ENCODE data around the gene PNCK.

The PNCK gene

DNA sequence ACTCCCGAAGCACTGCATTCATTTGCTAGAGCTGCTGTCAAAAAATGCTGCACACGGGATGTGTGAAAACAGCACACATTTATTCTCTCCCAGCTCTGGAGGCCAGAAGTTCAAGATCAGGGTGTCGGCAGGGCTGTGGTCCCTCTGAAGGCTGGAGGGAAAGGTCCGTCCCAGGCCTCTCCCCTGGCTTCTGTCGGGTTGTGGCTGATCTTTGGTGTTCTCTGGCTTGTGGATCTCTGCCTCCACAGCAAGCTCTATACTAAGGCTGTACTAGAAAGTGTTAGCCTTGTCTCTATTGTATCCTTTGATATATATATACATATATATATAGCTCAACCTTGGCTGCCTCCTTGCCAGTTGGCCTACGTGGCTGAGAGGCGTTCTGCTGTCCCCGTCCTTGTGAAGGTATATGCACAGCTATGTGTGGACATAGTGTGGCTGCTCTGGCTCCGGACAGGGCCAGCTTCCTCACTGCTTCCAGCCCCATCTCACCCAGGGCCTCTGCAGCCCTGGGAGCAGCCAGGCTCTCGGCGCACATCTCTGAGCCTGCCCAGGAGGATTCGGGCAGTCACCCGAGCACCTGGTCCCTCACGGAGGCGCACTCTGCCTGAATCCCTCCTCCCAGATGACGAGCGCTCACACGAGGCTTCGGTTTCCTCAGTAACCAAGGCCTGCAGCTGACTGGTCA lies 41.6 kb downstream of the PNCK start:
- H3K4me1 ChIP-seq (ENCODE audit: insufficient read depth, insufficient read length): no peaks in the 10 kb centered on the region
- no peaks in the 10 kb centered on the region for H3K36me3 ChIP-seq (ENCODE audit: insufficient read depth, insufficient read length, low read length)
- TF ChIP-seq ZNF274 (IDR thresholded peaks at IDR 0.05; ENCODE audit: low read depth, low read length): no peak
- no peak for TF ChIP-seq SUZ12 (IDR thresholded peaks at IDR 0.05; ENCODE audit: extremely low read depth, insufficient read depth, insufficient read length)
- no peak for TF ChIP-seq YY1 (IDR thresholded peaks at IDR 0.05; ENCODE audit: insufficient read depth, insufficient read length)
- peaks cover 2% of the 10 kb centered on the region for H3K27me3 ChIP-seq (ENCODE audit: insufficient read depth, insufficient read length)
- H3K9me3 ChIP-seq (ENCODE audit: insufficient read depth, low read length): no peaks in the 10 kb centered on the region
- H3K4me3 ChIP-seq (ENCODE audit: insufficient read length, low read depth): no peak overlapping the region
- DNase-seq (ENCODE audit: low read depth, low spot score): no peak
- no peak overlapping the region for H3K9ac ChIP-seq (ENCODE audit: insufficient read length, low read depth)

DNA sequence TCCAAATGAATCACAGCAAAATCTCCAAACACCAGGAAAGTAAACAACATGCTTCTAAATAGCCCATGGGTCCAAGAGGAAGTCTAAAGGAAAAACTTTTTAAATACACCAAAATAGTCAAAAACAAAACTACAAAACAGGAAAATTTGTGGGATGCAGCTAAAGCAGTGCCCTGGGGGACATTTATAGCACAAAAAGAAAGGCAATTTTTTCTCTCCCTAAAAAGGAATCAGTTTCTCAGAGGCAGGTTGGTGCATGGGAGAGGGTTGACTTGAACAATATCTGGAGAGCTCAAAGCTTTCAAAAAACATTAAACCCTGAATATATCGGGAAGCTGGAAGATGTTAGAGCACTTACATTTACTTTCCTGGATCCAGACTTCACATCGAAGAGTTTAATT lies 42.3 kb downstream of the PNCK start:
- H3K9ac ChIP-seq (ENCODE audit: insufficient read length, low read depth): no peak overlapping the region
- H3K9me3 ChIP-seq (ENCODE audit: insufficient read depth, low read length): no peaks in the 10 kb centered on the region
- no peak overlapping the region for H3K4me3 ChIP-seq (ENCODE audit: insufficient read length, low read depth)
- TF ChIP-seq SUZ12 (IDR thresholded peaks at IDR 0.05; ENCODE audit: extremely low read depth, insufficient read depth, insufficient read length): no peak
- no peak for TF ChIP-seq ZNF274 (IDR thresholded peaks at IDR 0.05; ENCODE audit: low read depth, low read length)
- no peak for TF ChIP-seq YY1 (IDR thresholded peaks at IDR 0.05; ENCODE audit: insufficient read depth, insufficient read length)
- peaks cover 2% of the 10 kb centered on the region for H3K27me3 ChIP-seq (ENCODE audit: insufficient read depth, insufficient read length)
- no peak for DNase-seq (ENCODE audit: low read depth, low spot score)
- no peaks in the 10 kb centered on the region for H3K4me1 ChIP-seq (ENCODE audit: insufficient read depth, insufficient read length)
- H3K36me3 ChIP-seq (ENCODE audit: insufficient read depth, insufficient read length, low read length): no peaks in the 10 kb centered on the region

DNA sequence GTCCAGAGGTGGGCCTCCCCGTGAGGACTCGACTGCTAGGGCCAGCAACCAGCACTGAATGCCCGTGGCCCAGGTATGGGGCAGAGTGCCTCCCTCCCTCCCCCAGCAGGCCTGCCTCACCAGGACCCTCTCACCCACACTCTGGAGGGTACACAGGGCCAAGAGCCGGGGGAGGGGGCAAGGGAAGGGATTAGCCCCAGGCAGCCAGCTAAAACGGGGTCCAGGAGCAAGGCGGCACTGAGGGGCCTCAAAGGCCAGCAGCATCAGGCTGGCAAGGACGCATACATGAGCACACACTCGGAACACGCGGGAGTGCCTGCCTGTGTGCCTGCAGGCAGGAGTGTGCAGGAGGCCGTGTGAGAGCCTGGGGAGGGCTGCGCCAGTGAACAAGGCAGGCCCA lies 44.9 kb downstream of the PNCK start:
- no peak overlapping the region for H3K4me3 ChIP-seq (ENCODE audit: insufficient read length, low read depth)
- TF ChIP-seq YY1 (IDR thresholded peaks at IDR 0.05; ENCODE audit: insufficient read depth, insufficient read length) (no peak), SUZ12 (IDR thresholded peaks at IDR 0.05; ENCODE audit: extremely low read depth, insufficient read depth, insufficient read length) (no peak), ZNF274 (IDR thresholded peaks at IDR 0.05; ENCODE audit: low read depth, low read length) (no peak)
- no peaks in the 10 kb centered on the region for H3K4me1 ChIP-seq (ENCODE audit: insufficient read depth, insufficient read length)
- no peaks in the 10 kb centered on the region for H3K9me3 ChIP-seq (ENCODE audit: insufficient read depth, low read length)
- no peak overlapping the region for H3K9ac ChIP-seq (ENCODE audit: insufficient read length, low read depth)
- peaks cover 2% of the 10 kb centered on the region for H3K27me3 ChIP-seq (ENCODE audit: insufficient read depth, insufficient read length)
- H3K36me3 ChIP-seq (ENCODE audit: insufficient read depth, insufficient read length, low read length): no peaks in the 10 kb centered on the region
- no peak for DNase-seq (ENCODE audit: low read depth, low spot score)

DNA sequence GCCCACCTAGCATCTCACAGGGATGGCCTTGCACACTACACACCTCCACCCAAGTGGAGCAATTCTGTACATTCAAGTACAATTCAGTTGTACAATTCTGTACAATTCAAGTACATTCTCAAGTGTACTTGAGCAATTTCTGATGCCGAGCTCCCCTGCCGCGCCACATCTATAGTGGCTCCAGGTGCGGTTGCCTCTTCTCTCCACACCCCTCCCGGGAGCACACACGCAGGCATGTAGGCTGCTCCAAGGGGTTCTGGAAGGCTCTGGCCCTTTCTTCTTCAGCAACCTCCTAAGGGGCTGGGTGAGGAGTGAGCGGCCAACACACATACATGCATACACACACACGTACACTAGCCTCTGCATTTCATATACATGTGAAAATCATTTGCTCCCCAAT lies 45.5 kb downstream of the PNCK start:
- peaks cover 2% of the 10 kb centered on the region for H3K27me3 ChIP-seq (ENCODE audit: insufficient read depth, insufficient read length)
- H3K9me3 ChIP-seq (ENCODE audit: insufficient read depth, low read length): no peaks in the 10 kb centered on the region
- no peak overlapping the region for H3K9ac ChIP-seq (ENCODE audit: insufficient read length, low read depth)
- H3K4me3 ChIP-seq (ENCODE audit: insufficient read length, low read depth): no peak overlapping the region
- no peak for TF ChIP-seq SUZ12 (IDR thresholded peaks at IDR 0.05; ENCODE audit: extremely low read depth, insufficient read depth, insufficient read length)
- no peak for TF ChIP-seq YY1 (IDR thresholded peaks at IDR 0.05; ENCODE audit: insufficient read depth, insufficient read length)
- TF ChIP-seq ZNF274 (IDR thresholded peaks at IDR 0.05; ENCODE audit: low read depth, low read length): no peak
- no peaks in the 10 kb centered on the region for H3K36me3 ChIP-seq (ENCODE audit: insufficient read depth, insufficient read length, low read length)
- no peak for DNase-seq (ENCODE audit: low read depth, low spot score)
- no peaks in the 10 kb centered on the region for H3K4me1 ChIP-seq (ENCODE audit: insufficient read depth, insufficient read length)

DNA sequence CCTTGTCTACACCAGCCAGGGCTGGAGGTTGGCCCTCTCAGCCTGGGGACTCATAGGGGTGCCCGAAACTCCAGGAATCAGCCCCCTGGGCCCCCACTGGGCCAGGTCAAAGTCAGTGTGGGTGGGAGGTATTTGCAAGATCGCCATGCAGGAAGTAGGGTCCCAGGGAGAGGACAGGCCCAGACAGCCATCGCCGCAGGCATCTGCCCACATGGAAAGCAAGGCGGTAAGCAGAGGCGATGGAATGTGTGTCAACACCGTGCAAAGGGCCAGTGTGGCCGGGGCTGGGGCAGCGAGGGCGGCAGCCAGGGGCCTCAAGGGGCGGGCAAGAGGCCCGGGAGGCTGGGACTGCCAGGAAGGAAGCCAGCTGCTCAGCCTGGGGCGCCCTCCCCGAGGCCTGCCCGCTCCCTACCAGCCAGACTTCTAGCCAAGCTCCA lies 45.9 kb downstream of the PNCK start:
- H3K4me1 ChIP-seq (ENCODE audit: insufficient read depth, insufficient read length): no peaks in the 10 kb centered on the region
- no peak for DNase-seq (ENCODE audit: low read depth, low spot score)
- H3K9ac ChIP-seq (ENCODE audit: insufficient read length, low read depth): no peak overlapping the region
- no peaks in the 10 kb centered on the region for H3K9me3 ChIP-seq (ENCODE audit: insufficient read depth, low read length)
- H3K27me3 ChIP-seq (ENCODE audit: insufficient read depth, insufficient read length): peaks cover 2% of the 10 kb centered on the region
- no peak for TF ChIP-seq ZNF274 (IDR thresholded peaks at IDR 0.05; ENCODE audit: low read depth, low read length)
- TF ChIP-seq SUZ12 (IDR thresholded peaks at IDR 0.05; ENCODE audit: extremely low read depth, insufficient read depth, insufficient read length): no peak
- no peak for TF ChIP-seq YY1 (IDR thresholded peaks at IDR 0.05; ENCODE audit: insufficient read depth, insufficient read length)
- H3K4me3 ChIP-seq (ENCODE audit: insufficient read length, low read depth): no peak overlapping the region
- H3K36me3 ChIP-seq (ENCODE audit: insufficient read depth, insufficient read length, low read length): no peaks in the 10 kb centered on the region

DNA sequence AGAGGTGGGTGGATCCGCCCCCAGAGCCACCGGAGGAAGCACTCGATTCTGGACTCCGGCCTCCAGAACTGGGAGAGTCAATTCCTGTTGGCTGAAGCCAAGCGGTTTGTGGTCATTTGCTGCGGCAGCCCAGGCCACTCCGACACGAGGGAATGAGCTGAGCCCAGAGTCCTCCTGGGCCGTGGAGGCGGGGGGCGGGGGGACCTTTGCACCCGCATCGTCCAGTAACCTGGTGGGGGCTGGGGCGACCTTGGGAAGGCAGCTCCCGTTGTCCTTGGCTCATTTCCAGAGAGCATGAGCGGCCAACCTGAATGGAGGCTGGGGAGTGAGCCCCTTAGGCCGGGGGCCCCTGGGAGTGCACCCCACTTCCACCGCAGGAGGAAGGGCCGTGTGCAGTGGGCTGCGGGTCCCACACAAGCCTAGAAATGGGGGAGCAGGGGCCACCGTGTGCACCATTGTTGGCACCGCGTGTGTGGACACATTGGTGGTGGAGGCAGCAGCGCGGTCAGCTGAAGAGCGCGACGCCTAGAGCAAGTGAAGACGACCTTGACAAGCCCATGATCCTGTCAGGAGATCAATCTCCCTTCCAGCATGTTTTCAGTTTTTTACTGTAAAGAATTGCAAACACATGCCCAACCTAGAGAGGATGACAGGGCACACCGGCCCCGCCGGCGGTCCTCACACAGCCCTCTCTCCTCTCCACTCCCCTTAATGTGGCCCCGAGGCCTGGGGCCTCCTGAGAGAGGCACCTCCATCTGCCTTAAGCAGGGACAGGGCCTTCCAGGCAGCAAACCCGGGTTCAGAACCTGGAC lies 46.5 kb downstream of the PNCK start:
- Histone ChIP-seq H3K9me3 (ENCODE audit: insufficient read depth, low read length) (no peaks in the 10 kb centered on the region), H3K36me3 (ENCODE audit: insufficient read depth, insufficient read length, low read length) (no peaks in the 10 kb centered on the region), H3K9ac (ENCODE audit: insufficient read length, low read depth) (no peak overlapping the region), H3K4me1 (ENCODE audit: insufficient read depth, insufficient read length) (no peaks in the 10 kb centered on the region), H3K4me3 (ENCODE audit: insufficient read length, low read depth) (no peak overlapping the region), H3K27me3 (ENCODE audit: insufficient read depth, insufficient read length) (peaks cover 2% of the 10 kb centered on the region)
- no peak for TF ChIP-seq ZNF274 (IDR thresholded peaks at IDR 0.05; ENCODE audit: low read depth, low read length)
- no peak for TF ChIP-seq SUZ12 (IDR thresholded peaks at IDR 0.05; ENCODE audit: extremely low read depth, insufficient read depth, insufficient read length)
- TF ChIP-seq YY1 (IDR thresholded peaks at IDR 0.05; ENCODE audit: insufficient read depth, insufficient read length): no peak
- no peak for DNase-seq (ENCODE audit: low read depth, low spot score)

DNA sequence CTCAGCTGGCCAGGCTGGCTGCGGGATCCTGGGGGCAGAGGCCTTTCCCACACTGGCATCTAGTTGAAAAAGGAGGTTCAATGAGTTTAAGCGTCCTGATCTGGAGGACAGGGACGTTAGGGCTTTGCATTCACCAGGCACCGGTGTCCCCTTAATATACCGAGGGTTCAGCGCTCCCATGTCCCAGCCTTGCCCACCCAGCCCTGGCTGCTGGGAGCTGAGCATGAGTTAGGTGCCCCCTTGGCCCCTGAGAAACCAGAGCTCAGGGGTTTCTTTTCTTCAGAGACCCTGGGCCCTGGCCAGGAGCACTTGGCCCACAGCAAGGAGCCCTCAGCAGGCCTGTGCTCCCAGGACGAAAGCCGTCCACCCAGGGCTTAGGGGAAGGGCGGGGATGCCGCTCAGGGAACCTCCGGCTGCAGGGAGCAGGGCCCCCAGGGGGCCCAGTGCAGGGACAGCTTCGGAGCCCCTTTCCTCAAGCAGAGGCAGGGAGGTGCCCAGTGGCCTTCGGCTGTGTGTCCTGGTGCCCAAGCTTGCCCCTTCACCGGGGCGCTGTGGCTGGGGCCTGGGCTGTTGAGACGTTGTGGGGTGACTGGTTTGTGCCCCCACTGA lies 47.5 kb downstream of the PNCK start:
- Histone ChIP-seq H3K36me3 (ENCODE audit: insufficient read depth, insufficient read length, low read length) (no peaks in the 10 kb centered on the region), H3K4me1 (ENCODE audit: insufficient read depth, insufficient read length) (no peaks in the 10 kb centered on the region), H3K27me3 (ENCODE audit: insufficient read depth, insufficient read length) (peaks cover 2% of the 10 kb centered on the region), H3K9me3 (ENCODE audit: insufficient read depth, low read length) (no peaks in the 10 kb centered on the region), H3K4me3 (ENCODE audit: insufficient read length, low read depth) (no peak overlapping the region), H3K9ac (ENCODE audit: insufficient read length, low read depth) (no peak overlapping the region)
- DNase-seq (ENCODE audit: low read depth, low spot score): no peak
- no peak for TF ChIP-seq YY1 (IDR thresholded peaks at IDR 0.05; ENCODE audit: insufficient read depth, insufficient read length)
- TF ChIP-seq ZNF274 (IDR thresholded peaks at IDR 0.05; ENCODE audit: low read depth, low read length): no peak
- TF ChIP-seq SUZ12 (IDR thresholded peaks at IDR 0.05; ENCODE audit: extremely low read depth, insufficient read depth, insufficient read length): no peak

Measured in NT2/D1 (cell line).